GM18867 (cell line): Measurements from ENCODE around the gene LHFPL3.

Experiments used
- ATAC-seq: cut with Tn5 transposase; IDR thresholded peaks from one replicate; pipeline ENCODE4 v1.9.1; 2021; ENCODE audit warnings: mild to moderate bottlenecking, moderate library complexity; ENCODE audit not compliant: unreplicated experiment

Gene LHFPL3

DNA sequence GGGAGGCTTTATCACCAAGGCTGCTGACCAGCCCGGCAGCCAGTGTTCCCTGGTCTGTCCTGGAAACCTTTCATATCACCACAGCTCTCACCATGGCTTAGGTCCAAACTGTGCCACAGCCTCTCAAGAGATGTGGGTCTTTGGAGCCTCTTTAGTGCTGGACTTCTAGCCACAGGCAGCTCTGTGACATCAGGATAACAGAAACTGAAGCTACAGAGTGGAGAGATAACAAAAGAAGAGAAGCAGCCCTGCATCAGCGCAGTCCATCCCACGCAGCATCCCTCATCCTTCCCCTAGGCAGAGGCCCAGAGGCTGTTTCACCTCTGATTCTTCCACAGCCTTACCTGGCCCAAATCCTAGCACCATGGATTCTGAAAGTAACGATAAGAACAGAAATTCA, 497.7 kb downstream of the LHFPL3 start:
- ATAC-seq = no peak

- ATAC-seq = no peak
Measured at GRCh38 chr7:104836976-104837375, 508.6 kb downstream of the LHFPL3 start.

GRCh38 chr7:104838537-104839299, 510.3 kb downstream of the LHFPL3 start:
- ATAC-seq = peak; percentile 49

GRCh38 chr7:104839842-104840241, 511.4 kb downstream of the LHFPL3 start:
- ATAC-seq = no peak

DNA sequence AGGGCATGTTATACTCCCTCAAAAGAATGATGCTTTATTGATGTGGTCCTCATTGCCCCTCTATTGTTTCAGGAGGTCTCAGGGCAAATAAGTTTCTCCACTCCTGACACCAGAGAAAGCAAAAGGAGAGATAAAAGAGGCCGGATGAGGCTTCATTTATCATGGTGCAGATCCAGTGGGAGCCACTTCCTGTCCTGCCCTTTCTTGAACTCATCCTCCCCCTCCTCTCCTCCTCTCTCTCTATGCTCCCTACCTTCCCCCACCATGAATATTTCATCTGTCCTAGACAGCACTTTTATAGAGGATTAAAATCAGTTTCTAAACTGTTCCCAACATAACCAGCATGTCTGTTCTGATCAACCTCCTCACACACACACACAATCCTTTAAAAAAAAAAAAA, 513.4 kb downstream of the LHFPL3 start:
- no peak for ATAC-seq

DNA sequence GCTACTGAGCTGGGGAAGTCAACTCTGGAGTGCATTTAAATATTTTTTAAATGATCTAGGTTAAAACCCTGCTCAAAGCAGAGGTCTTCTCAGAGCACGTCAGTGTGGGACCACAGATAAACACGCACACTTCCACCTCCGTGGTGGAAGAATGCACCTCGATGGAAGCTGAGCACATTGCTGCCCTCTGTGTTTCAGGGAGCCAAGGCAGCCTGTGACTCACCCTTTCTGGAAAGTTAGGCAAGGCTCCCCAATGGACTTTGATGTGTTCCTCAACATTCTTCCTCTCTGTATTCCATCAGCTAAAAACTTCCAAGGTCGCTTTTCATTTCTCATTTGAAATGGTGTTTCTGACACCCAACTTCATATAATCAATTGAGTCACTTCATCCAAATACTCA, 514.8 kb downstream of the LHFPL3 start:
- no peak for ATAC-seq

DNA sequence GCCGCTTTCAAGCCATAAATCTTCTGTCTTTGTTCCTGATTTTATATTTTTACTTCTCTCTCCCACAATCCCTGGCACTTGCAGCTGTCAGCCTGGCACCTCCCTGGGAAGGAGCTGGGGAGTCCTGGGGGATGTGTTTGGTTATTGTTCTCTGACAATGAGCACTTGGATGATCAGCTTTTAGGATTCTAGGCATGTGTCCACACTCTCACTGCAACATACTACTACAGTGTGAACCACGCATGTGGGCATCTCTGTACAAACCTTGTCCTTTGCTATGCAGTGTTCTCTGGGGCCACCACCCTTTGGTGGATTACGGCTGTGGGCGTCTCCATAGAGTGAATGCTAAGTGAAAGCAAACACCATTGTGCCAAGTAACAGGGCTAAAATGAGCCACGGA, 517.2 kb downstream of the LHFPL3 start:
- no peak for ATAC-seq

DNA sequence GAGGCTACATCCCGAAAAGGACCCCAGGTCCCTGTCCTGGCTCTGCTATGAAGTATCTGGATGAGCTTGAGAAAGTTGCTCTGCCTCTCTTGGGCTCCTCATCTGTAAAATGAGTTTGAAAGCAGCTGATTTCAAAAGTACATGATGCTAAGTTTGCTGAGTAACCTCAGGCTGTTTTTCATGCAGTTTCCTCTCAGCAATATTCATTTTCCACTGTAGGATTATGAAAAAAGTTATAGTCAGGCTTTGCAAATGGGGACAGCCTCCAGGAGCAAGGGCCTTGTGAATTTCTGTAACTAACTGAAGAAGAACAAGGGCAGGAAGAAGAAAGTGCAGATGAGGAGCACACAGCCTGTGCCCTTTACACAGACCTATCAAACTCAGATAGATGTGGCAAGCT, 518.3 kb downstream of the LHFPL3 start:
- ATAC-seq = no peak

DNA sequence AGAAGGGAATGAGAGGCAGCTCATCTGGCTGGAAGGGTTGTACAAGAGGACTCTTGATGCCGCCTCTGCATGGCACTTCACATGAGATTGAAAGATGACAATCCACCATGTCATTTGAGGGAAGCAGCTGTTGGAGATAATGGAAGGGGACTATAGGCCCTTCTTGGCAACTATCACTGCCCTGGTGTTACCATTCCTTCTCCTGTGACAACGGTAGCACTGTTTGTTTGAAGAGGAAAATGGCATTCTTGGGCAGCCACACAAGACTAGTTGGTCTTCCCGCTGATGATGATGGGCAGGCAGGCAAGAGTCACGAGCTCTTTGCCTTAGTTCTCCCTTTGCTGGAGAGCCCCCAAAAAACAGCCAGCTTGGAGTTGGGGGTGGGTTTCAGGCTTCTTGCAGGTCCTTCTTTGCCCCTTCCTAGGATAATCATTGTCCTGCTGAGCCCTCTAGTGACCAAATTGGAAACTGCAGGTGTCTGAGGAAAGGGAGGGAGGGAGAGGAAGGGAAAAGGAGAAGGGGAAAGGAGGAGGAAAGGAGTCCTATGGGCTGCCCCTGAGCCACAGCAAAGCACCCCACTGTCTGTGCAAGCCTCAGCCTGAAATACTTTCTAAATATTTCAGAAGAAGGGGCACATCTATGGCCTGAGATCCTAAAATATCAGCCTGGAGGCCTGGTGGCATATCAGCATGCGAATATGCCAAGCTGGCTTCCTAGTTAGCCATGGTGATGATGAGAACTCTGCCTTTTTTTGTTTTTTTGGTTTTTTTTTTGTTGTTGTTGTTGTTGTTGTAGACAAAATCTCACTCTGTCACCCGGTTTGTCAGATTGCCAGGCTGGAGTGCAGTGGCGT, 520.0 kb downstream of the LHFPL3 start:
- peak; percentile 47 for ATAC-seq

DNA sequence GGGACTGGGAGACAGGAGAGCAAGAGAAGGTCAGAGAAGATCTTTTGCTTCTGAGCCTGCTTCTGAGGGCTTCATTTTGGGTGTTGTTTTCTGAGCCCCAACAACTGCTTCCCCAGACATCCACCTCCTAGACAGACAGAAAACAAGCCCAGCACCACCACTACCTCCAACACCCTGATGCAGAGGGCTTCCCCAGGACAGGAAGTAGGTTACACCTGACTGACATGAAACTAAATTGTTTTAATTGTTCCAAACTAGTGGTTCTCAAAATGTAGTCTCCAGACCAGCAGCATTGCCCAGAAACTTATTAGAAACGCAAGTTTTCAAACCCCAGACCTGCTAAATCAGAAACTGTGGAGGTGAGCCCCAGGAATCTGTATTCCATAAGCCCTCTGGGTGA, 522.0 kb downstream of the LHFPL3 start:
- ATAC-seq = no peak

DNA sequence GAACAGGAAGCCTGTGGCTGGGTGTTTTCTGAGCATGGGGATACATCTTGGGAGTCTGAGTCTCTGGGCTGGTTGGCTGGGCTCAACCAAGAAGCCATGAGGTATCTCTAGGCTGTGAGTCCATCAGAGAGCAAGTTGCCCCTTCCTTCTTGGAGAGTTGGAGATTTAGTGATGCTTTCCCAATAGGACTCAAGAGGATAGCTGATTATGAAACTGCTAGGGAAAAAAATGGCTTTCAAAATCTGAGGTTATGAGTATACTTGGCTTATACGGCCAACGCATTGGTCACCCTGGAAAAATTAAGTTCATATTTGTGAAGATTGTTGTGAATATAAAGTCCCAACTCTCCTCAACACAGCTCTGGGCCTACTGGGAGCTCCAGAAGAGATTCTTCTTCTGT, 522.9 kb downstream of the LHFPL3 start:
- ATAC-seq = no peak

GRCh38 chr7:104852386-104852785, 524.0 kb downstream of the LHFPL3 start:
- ATAC-seq = no peak

- ATAC-seq = no peak
Measured at GRCh38 chr7:104855861-104856260, 527.5 kb downstream of the LHFPL3 start.

- ATAC-seq = peak; percentile 57
Measured at GRCh38 chr7:104857458-104858425, 529.3 kb downstream of the LHFPL3 start.

DNA sequence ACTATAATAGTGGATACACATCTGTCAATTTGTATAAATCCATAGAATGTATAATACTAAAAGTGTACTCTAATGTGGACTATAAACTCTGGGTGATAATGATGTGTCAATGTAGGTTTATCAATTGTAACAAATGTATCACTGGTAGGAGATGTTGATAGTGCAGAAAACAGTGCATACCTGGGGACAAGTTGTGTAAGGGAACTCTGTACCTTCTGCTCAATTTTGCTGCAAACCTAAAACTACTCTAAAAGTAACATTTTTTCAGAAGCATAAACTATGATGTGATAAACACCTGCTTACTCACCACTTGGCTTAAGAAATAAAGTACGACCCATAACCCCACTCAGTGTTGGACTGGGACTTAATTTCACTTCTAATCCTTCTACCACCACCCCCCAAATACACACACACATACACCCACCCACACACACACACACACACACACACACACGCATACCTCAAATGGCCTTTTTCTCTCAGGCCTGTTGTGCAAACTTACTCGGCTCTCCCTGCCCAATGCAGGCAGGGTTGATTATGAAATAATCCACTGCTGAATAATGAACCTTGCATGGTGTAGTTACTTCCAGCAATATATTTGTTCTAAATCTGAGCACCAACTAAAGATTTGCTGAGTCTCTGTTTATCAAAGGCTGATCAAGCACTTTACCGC, 531.5 kb downstream of the LHFPL3 start:
- ATAC-seq = no peak

- ATAC-seq = no peak
Measured at GRCh38 chr7:104861729-104862390, 533.5 kb downstream of the LHFPL3 start.

DNA sequence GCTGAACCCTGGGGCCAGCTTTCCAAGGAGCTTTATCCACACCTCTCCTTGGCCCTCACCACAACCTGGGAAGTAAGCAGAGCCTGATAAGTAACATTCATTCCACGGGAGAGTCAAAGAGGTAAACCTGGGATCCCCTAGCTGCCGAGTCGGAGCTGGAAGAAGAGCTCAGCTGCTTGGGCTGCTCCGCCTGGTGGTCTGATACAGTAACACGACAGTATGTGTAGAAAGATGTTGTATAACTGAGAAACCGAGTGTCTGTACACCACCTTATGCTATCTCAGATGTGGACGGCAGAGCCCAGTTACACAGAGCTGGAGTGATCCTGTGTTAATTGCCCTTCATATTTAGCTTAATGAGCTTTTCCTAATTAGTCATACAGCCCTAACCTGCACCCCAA, 534.3 kb downstream of the LHFPL3 start:
- ATAC-seq = no peak

- no peak for ATAC-seq
Measured at GRCh38 chr7:104873401-104873800, 545.0 kb downstream of the LHFPL3 start.

GRCh38 chr7:104878577-104878976, 550.2 kb downstream of the LHFPL3 start:
- ATAC-seq = peak; percentile 88

DNA sequence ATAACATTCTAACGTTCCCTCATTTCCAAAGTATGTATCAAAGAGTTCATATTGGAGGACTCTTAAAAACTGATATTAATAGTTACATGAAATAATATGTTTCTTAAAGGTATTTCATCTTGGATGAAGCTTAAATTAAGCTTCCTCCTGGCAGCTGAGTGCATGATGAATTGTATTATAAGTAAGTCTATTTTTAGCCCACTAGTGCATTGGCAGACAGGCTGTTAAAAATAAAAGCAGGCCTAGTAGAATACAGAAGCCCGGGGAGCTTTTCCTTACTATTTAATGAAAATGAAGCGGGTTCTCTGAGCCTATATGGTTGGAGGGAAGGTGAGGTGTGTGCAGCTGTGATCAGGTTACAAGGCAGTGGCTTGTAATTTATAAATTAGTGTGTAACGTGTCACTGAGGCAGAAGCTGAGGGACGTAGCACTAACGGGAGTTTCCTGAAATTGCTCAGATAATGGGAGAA, 554.9 kb downstream of the LHFPL3 start:
- peak; percentile 5 for ATAC-seq
